DND-41 (cell line): Measurements from ENCODE around the gene PDE6A.

ENCODE experiments used
- EZH2 ChIP-seq: IDR thresholded peaks from 3 replicates; pipeline ENCODE4 v1.6.1; 2012; ENCODE audit warnings: borderline replicate concordance, low read depth, mild to moderate bottlenecking, moderate library complexity, low read length, inconsistent platforms; ENCODE audit not compliant: severe bottlenecking
- TF ChIP-seq, protein P1 (sequence below): IDR thresholded peaks from 2 replicates; pipeline ENCODE4 v1.5.1; 2012; ENCODE audit warnings: borderline replicate concordance, low read length, moderate library complexity, mild to moderate bottlenecking; ENCODE audit not compliant: poor library complexity, severe bottlenecking; ENCODE audit errors: extremely low read depth

DNA sequence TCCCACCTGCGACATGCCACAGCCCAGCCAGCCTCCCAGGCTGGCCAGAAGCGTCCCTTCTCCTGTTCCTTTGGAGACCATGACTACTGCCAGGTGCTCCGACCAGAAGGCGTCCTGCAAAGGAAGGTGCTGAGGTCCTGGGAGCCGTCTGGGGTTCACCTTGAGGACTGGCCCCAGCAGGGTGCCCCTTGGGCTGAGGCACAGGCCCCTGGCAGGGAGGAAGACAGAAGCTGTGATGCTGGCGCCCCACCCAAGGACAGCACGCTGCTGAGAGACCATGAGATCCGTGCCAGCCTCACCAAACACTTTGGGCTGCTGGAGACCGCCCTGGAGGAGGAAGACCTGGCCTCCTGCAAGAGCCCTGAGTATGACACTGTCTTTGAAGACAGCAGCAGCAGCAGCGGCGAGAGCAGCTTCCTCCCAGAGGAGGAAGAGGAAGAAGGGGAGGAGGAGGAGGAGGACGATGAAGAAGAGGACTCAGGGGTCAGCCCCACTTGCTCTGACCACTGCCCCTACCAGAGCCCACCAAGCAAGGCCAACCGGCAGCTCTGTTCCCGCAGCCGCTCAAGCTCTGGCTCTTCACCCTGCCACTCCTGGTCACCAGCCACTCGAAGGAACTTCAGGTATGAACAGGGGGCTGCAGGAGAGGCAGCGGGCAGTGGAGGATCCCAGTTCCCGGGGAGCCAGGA, 108.0 kb downstream of the PDE6A start:
- TF ChIP-seq, protein P1, sequence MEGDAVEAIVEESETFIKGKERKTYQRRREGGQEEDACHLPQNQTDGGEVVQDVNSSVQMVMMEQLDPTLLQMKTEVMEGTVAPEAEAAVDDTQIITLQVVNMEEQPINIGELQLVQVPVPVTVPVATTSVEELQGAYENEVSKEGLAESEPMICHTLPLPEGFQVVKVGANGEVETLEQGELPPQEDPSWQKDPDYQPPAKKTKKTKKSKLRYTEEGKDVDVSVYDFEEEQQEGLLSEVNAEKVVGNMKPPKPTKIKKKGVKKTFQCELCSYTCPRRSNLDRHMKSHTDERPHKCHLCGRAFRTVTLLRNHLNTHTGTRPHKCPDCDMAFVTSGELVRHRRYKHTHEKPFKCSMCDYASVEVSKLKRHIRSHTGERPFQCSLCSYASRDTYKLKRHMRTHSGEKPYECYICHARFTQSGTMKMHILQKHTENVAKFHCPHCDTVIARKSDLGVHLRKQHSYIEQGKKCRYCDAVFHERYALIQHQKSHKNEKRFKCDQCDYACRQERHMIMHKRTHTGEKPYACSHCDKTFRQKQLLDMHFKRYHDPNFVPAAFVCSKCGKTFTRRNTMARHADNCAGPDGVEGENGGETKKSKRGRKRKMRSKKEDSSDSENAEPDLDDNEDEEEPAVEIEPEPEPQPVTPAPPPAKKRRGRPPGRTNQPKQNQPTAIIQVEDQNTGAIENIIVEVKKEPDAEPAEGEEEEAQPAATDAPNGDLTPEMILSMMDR = no peak
- no peak for TF ChIP-seq EZH2
